H1 (cell line): ENCODE results near the gene ZSWIM7.

Source experiments
- CBX8 ChIP-seq: fragments of 300-800, 300-1000 bp; sonication (generic); IDR thresholded peaks from 2 replicates; pipeline ENCODE4 v1.7.1; 2016; ENCODE audit warnings: low read depth, low read length, borderline replicate concordance
- CHD2 ChIP-seq: IDR thresholded peaks from 2 replicates; pipeline ENCODE4 v1.6.1; 2012; ENCODE audit warnings: low read length, improper control_type of control experiment
- CREB1 ChIP-seq: IDR thresholded peaks from 2 replicates; pipeline ENCODE4 v1.6.1; 2012; ENCODE audit warnings: inconsistent platforms
- CTCF ChIP-seq, 3 experiments: IDR thresholded peaks; 1 replicate in 2 of 3; 2 replicates in 1 of 3; pipeline versions ENCODE4 v1.5.1 to v1.6.1; 2011; ENCODE audit warnings: low read length in 3 of 3, mild to moderate bottlenecking in 3 of 3, inconsistent platforms in 2 of 3, low read depth in 1 of 3, moderate library complexity in 1 of 3; ENCODE audit not compliant: insufficient read depth in 1 of 3; ENCODE audit errors: control extremely low read depth in 1 of 3
- EP300 ChIP-seq, 2 experiments: IDR thresholded peaks; 1 replicate in 1 of 2; 2 replicates in 1 of 2; pipeline ENCODE4 v1.6.1; 2011 to 2012; ENCODE audit warnings: low read depth in 2 of 2, low read length in 2 of 2, mild to moderate bottlenecking in 2 of 2, borderline replicate concordance in 1 of 2, inconsistent platforms in 1 of 2, moderate library complexity in 1 of 2
- POLR2A ChIP-seq, 2 experiments: IDR thresholded peaks; 1 replicate in 1 of 2; 2 replicates in 1 of 2; pipeline ENCODE4 v1.6.1; 2011; ENCODE audit warnings: low read depth in 2 of 2, low read length in 2 of 2, mild to moderate bottlenecking in 2 of 2; ENCODE audit errors: control extremely low read depth in 1 of 2
- POLR2AphosphoS5 ChIP-seq: IDR thresholded peaks from 2 replicates; pipeline ENCODE4 v1.6.1; 2011; ENCODE audit warnings: low read depth, low read length
- SAP30 ChIP-seq: fragments of 300-600 bp; sonication (generic); IDR thresholded peaks from 2 replicates; pipeline ENCODE4 v1.7.1; 2012; ENCODE audit warnings: low read length, moderate library complexity, mild to moderate bottlenecking, inconsistent platforms; ENCODE audit not compliant: insufficient read depth, insufficient replicate concordance
- SIRT6 ChIP-seq: IDR thresholded peaks from one replicate; pipeline ENCODE4 v1.7.1; 2012; ENCODE audit warnings: low read length, inconsistent platforms
- SP1 ChIP-seq: IDR thresholded peaks from 2 replicates; pipeline ENCODE4 v1.6.1; 2011; ENCODE audit warnings: low read depth, low read length
- TAF1 ChIP-seq: IDR thresholded peaks from 2 replicates; pipeline ENCODE4 v1.6.1; 2011; ENCODE audit warnings: mild to moderate bottlenecking, low read depth, low read length
- TAF7 ChIP-seq: optimal IDR thresholded peaks from 2 replicates; pipeline ENCODE3; 2011; ENCODE audit warnings: low read depth, mild to moderate bottlenecking, inconsistent platforms, low read length, moderate library complexity, borderline replicate concordance
- ZNF274 ChIP-seq: IDR thresholded peaks from 2 replicates; pipeline ENCODE4 v1.7.0; 2012; ENCODE audit warnings: low read length, borderline replicate concordance; ENCODE audit errors: extremely low read depth

- TF ChIP-seq SAP30 (no peak), ZNF274 (no peak), POLR2AphosphoS5 (no peak), POLR2A (IDR thresholded peaks at IDR 0.05; ENCODE audit: control extremely low read depth in 1 of 2, low read depth in 2 of 2, low read length in 2 of 2) (no peak), TAF7 (no peak), CTCF (IDR thresholded peaks at IDR 0.05; ENCODE audit: control extremely low read depth in 1 of 3, insufficient read depth in 1 of 3, low read depth in 1 of 3, low read length in 3 of 3) (no peak), CBX8 (no peak), EP300 (IDR thresholded peaks at IDR 0.05; ENCODE audit: borderline replicate concordance in 1 of 2, low read depth in 2 of 2, low read length in 2 of 2) (no peak), TAF1 (no peak), SP1 (no peak), CHD2 (no peak), CREB1 (no peak), SIRT6 (no peak)
Measured at GRCh38 chr17:16027708-16028584, 28.4 kb upstream of the ZSWIM7 start.
